Nephron progenitor cell (in vitro differentiated cells): ENCODE measurements around the gene ERVMER34-1.

Experiments used
- DNase-seq: peaks from one replicate; pipeline ENCODE4 v3.0.0; 2021
- H3K27ac Mint-ChIP-seq: 2 replicates; pipeline ENCODE4 v1.8.0; 2021; ENCODE audit warnings: mild to moderate bottlenecking, moderate library complexity, mixed read lengths
- H3K27me3 Mint-ChIP-seq: 2 replicates; pipeline ENCODE4 v1.8.0; 2021; ENCODE audit warnings: mild to moderate bottlenecking, low read depth, mixed read lengths; ENCODE audit not compliant: poor library complexity
- H3K36me3 Mint-ChIP-seq: 2 replicates; pipeline ENCODE4 v1.8.0; 2021; ENCODE audit warnings: low read depth, mixed read lengths
- H3K4me1 Mint-ChIP-seq: 2 replicates; pipeline ENCODE4 v1.8.0; 2021; ENCODE audit warnings: mixed read lengths
- H3K4me3 Mint-ChIP-seq: 2 replicates; pipeline ENCODE4 v1.8.0; 2021; ENCODE audit warnings: mild to moderate bottlenecking, moderate library complexity, mixed read lengths
- H3K9me3 Mint-ChIP-seq: 2 replicates; pipeline ENCODE4 v1.8.0; 2021; ENCODE audit warnings: mild to moderate bottlenecking, moderate library complexity, mixed read lengths
- TF ChIP-seq, protein P1 (sequence below): fragments of 200-600 bp; sonication (generic); IDR thresholded peaks from 2 replicates; pipeline ENCODE4 v1.5.0; 2021; ENCODE audit warnings: antibody characterized with exemption

The ERVMER34-1 gene

DNA sequence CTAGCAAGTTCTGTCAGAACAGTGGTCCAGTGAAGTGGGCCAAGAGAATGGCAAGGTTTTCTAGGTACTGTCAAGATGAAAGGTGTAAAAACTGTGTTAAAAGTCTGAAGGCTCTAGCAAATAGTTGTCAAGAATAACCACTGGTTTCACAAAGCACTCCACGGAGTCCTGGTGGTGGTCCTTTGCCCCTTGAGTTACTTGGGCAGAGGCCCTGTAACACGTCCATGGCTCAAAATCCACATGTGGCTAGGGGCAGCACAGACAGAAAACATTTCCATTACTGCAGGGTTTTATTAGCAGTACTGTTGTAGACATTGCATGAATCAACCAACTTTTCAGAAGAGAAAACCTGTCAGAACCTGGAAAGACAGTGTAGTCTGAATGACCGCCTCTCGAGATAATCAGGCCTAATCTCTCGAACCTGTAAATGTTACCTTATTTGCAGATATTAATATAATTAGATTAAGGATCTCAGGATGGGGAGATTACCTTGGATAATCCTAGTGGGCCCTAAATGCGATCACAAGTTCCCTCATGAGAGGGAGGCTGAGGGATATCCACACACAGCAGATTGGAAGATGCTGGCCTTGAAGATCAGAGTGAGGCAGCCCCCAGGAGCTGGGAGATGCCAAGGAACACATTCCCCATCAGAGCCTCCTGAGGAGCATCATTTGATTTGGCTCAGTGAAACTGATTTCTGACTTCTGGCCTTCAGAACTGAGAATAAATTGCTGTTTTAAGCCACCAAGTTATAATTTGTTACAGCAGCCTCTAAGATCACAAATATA is 34.7 kb downstream of the ERVMER34-1 start:
- Mint-ChIP-seq H3K4me3 (no peak overlapping the region), H3K36me3 (peaks cover 79% of the 10 kb centered on the region), H3K4me1 (peaks cover 31% of the 10 kb centered on the region), H3K9me3 (no peaks in the 10 kb centered on the region), H3K27me3 (peaks cover 3% of the 10 kb centered on the region), H3K27ac (no peak overlapping the region)
- TF ChIP-seq, protein P1, sequence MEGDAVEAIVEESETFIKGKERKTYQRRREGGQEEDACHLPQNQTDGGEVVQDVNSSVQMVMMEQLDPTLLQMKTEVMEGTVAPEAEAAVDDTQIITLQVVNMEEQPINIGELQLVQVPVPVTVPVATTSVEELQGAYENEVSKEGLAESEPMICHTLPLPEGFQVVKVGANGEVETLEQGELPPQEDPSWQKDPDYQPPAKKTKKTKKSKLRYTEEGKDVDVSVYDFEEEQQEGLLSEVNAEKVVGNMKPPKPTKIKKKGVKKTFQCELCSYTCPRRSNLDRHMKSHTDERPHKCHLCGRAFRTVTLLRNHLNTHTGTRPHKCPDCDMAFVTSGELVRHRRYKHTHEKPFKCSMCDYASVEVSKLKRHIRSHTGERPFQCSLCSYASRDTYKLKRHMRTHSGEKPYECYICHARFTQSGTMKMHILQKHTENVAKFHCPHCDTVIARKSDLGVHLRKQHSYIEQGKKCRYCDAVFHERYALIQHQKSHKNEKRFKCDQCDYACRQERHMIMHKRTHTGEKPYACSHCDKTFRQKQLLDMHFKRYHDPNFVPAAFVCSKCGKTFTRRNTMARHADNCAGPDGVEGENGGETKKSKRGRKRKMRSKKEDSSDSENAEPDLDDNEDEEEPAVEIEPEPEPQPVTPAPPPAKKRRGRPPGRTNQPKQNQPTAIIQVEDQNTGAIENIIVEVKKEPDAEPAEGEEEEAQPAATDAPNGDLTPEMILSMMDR, result no peak
- DNase-seq, result no peak

DNA sequence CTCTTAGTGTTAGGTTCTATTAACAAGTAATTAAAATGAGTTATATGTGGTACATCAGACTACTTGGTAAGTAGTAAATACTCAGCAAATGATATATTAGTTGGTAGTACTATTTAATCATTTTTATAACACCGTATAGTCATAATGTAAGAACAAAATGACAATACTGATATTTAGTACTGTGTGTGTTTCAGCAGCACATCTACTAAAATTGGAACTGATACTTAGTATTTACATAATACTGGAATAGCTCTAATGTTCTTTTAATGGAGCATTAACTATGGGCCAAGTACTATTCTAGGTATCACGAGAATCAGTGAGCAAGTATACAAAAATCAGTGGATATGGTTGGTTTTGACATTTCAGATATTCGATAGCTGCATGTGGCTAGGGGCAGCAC is 35.3 kb downstream of the ERVMER34-1 start:
- TF ChIP-seq, protein P1, result no peak
- Mint-ChIP-seq H3K36me3 (peaks cover 75% of the 10 kb centered on the region), H3K4me3 (no peak overlapping the region), H3K27me3 (peaks cover 3% of the 10 kb centered on the region), H3K4me1 (peaks cover 31% of the 10 kb centered on the region), H3K9me3 (no peaks in the 10 kb centered on the region), H3K27ac (peak overlapping the region; percentile 47)
- DNase-seq, result no peak

DNA sequence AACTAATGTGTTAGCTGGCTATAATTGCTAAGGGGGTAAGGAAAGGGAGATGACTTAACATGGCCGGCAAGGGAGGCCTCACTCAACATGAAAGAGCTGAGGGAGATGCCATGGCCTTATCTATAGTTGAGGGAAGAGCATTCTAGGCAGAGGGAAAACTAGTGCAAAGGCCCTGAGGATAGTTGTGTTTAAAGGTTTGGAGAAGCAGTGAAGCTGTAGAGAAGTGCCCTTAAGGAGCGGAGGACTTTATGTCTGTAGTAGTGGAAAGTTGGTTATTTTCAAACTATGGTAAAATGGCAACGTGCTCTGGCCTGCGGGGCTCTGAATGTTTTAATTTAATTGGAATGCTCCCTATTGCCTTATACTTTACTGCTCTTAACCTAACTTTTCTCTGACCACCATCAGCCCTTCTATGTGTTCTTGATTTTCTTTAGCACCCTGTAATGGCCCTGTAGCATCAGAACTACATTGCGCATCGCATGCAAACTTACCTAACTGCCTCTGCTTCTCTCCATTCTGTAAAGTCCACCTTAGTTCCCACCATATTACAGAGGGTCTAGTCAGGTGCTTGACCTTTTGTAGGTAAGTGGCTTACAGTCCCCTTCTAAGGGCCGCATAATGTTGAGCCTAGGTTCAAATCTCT is 35.8 kb downstream of the ERVMER34-1 start:
- H3K9me3 Mint-ChIP-seq, result no peaks in the 10 kb centered on the region
- peaks cover 31% of the 10 kb centered on the region for H3K4me1 Mint-ChIP-seq
- DNase-seq, result no peak
- peaks cover 70% of the 10 kb centered on the region for H3K36me3 Mint-ChIP-seq
- H3K27ac Mint-ChIP-seq, result peak overlapping the region; percentile 47
- TF ChIP-seq, protein P1, result no peak
- H3K4me3 Mint-ChIP-seq, result peak overlapping the region; percentile 93
- H3K27me3 Mint-ChIP-seq, result peaks cover 3% of the 10 kb centered on the region

DNA sequence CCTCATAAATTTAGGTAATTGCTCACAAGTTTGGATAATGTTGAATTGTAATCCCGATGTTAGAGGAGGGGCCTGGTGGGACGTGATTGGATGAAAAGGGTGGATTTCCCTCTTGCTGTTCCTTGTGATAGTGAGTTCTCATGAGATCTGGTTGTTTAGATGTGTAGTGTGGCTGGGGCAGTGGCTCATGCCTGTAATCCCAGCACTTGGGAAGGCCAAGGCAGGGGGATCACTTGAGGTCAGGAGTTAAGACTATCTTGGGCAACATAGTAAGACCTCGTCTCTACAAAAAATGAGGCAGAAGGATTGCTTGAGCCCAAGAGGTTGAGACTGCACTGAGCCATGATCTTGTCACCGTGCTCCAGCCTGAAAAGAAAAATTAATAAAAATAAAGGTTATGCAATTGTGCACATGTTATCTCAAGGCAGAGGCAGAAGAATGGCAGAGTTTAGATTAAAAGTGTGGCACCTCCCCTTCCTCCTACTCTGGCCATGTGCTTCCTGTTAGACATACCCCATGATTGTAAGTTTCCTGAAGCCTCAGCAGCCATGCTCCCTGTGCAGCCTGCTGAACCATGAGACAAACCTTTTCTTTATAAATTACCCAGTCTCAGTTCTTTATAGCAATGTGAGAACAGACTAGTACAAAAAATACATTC is 36.5 kb downstream of the ERVMER34-1 start:
- peaks cover 64% of the 10 kb centered on the region for H3K36me3 Mint-ChIP-seq
- H3K4me3 Mint-ChIP-seq, result peak overlapping the region; percentile 93
- TF ChIP-seq, protein P1, result no peak
- peak overlapping the region; percentile 91 for H3K27ac Mint-ChIP-seq
- no peaks in the 10 kb centered on the region for H3K9me3 Mint-ChIP-seq
- DNase-seq, result no peak
- peaks cover 31% of the 10 kb centered on the region for H3K4me1 Mint-ChIP-seq
- H3K27me3 Mint-ChIP-seq, result peaks cover 3% of the 10 kb centered on the region

DNA sequence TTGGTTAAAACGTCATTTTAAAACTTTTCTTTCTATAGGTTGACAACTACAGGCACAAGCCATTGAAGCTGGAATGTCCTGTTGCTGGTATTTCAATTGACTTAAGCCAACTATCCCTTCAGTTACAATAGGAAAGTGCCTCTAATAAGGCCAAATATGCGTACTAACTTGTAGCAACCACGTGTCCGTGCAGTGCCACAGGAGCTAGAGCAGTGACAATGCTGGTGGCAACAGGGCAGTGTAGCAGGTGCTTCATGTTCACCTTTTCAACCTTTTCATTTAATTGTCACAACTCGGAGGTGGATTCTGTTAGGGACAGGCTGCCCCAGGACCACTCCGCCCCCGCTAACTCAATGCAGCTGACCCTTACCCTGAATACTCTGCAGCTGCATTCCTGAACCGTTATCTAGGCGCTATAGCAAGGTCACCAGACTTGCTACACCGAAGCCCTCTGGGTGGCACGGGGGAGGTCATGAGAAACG is 37.7 kb downstream of the ERVMER34-1 start:
- peaks cover 51% of the 10 kb centered on the region for H3K36me3 Mint-ChIP-seq
- no peak overlapping the region for H3K27ac Mint-ChIP-seq
- peaks cover 9% of the 10 kb centered on the region for H3K27me3 Mint-ChIP-seq
- peaks cover 31% of the 10 kb centered on the region for H3K4me1 Mint-ChIP-seq
- peak; percentile 20 for DNase-seq
- no peaks in the 10 kb centered on the region for H3K9me3 Mint-ChIP-seq
- TF ChIP-seq, protein P1, result no peak
- H3K4me3 Mint-ChIP-seq, result peak overlapping the region; percentile 93
